Parathyroid adenoma (tissue), 2 donors: ENCODE data around the gene MUC4.
"Not testable (repeated sequence)": the region's sequence is repeated elsewhere in the genome, so short reads cannot be mapped to it uniquely, and the experiment has no call there.

Experiments
- H2AFZ ChIP-seq: fragments of 300-600 bp; sonication (generic); one replicate; pipeline ENCODE4 v1.7.0; 2017; ENCODE audit warnings: antibody characterized with exemption, mild to moderate bottlenecking
- H3K27ac ChIP-seq: fragments of 300-600 bp; sonication (generic); one replicate; pipeline ENCODE4 v1.7.0; 2017
- H3K27me3 ChIP-seq: fragments of 300-600 bp; sonication (generic); one replicate; pipeline ENCODE4 v1.7.0; 2017; ENCODE audit warnings: low read length; ENCODE audit not compliant: control insufficient read depth, insufficient read depth
- H3K36me3 ChIP-seq: fragments of 300-600 bp; sonication (generic); one replicate; pipeline ENCODE4 v1.7.0; 2017; ENCODE audit warnings: low read length; ENCODE audit not compliant: control insufficient read depth, insufficient read depth
- H3K4me1 ChIP-seq: fragments of 300-600 bp; sonication (generic); one replicate; pipeline ENCODE4 v1.7.0; 2017; ENCODE audit warnings: control low read depth
- H3K4me2 ChIP-seq: fragments of 300-600 bp; sonication (generic); one replicate; pipeline ENCODE4 v1.7.0; 2017; ENCODE audit warnings: low read length
- H3K4me3 ChIP-seq: fragments of 300-600 bp; sonication (generic); one replicate; pipeline ENCODE4 v1.7.0; 2017; ENCODE audit warnings: low read depth, low read length
- H3K79me2 ChIP-seq: fragments of 300-600 bp; sonication (generic); one replicate; pipeline ENCODE4 v1.7.0; 2017; ENCODE audit warnings: control low read depth
- H3K9ac ChIP-seq: fragments of 300-600 bp; sonication (generic); one replicate; pipeline ENCODE4 v1.7.0; 2017; ENCODE audit warnings: mild to moderate bottlenecking
- H3K9me3 ChIP-seq: fragments of 300-600 bp; sonication (generic); one replicate; pipeline ENCODE4 v1.7.0; 2017; ENCODE audit warnings: low read length; ENCODE audit not compliant: control insufficient read depth
- TF ChIP-seq, protein P1 (sequence below): fragments of 300-600 bp; sonication (generic); IDR thresholded peaks from one replicate; pipeline ENCODE4 v1.7.0; 2017; ENCODE audit warnings: antibody characterized with exemption, mild to moderate bottlenecking
- donor health status: primary hyperparathyroidism.

MUC4 gene

DNA sequence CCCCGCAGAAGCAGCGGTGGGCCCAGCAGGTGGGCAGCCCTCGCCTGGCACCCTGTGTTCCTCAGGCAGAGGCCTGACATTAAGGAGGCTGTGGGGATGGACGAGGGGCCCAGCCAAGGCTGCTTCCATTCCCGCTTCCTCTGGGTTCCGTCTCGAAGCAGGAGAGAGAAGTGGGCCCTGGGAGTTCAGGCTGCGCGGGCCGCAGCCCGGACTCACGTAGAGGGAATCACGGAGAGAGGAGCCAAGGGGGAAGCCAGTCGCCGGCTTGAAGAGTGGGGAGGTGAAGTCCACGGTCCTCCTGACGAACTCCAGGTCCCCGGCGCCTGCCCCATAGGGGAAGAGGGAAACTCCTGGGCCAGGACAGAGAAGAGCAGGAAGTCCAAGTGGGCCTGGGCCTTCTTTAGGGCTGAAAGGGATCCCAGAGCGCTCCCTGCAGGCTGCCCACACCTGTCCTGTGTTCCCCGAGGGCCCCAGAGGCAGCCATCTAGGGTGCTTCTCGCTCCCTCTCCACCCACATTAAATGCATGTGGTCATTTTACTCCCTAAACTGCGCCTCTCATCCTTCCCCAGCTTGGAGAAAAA lies 37.7 kb downstream of the MUC4 start:
- no peak overlapping the region for H3K4me3 ChIP-seq
- no peaks in the 10 kb centered on the region for H3K79me2 ChIP-seq
- H3K9me3 ChIP-seq = no peaks in the 10 kb centered on the region
- H3K27me3 ChIP-seq = no peaks in the 10 kb centered on the region
- TF ChIP-seq, protein P1, sequence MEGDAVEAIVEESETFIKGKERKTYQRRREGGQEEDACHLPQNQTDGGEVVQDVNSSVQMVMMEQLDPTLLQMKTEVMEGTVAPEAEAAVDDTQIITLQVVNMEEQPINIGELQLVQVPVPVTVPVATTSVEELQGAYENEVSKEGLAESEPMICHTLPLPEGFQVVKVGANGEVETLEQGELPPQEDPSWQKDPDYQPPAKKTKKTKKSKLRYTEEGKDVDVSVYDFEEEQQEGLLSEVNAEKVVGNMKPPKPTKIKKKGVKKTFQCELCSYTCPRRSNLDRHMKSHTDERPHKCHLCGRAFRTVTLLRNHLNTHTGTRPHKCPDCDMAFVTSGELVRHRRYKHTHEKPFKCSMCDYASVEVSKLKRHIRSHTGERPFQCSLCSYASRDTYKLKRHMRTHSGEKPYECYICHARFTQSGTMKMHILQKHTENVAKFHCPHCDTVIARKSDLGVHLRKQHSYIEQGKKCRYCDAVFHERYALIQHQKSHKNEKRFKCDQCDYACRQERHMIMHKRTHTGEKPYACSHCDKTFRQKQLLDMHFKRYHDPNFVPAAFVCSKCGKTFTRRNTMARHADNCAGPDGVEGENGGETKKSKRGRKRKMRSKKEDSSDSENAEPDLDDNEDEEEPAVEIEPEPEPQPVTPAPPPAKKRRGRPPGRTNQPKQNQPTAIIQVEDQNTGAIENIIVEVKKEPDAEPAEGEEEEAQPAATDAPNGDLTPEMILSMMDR = no peak
- no peak overlapping the region for H3K4me2 ChIP-seq
- no peaks in the 10 kb centered on the region for H3K36me3 ChIP-seq
- H3K9ac ChIP-seq = no peak overlapping the region
- no peak overlapping the region for H2AFZ ChIP-seq
- no peaks in the 10 kb centered on the region for H3K4me1 ChIP-seq
- H3K27ac ChIP-seq = no peak overlapping the region

DNA sequence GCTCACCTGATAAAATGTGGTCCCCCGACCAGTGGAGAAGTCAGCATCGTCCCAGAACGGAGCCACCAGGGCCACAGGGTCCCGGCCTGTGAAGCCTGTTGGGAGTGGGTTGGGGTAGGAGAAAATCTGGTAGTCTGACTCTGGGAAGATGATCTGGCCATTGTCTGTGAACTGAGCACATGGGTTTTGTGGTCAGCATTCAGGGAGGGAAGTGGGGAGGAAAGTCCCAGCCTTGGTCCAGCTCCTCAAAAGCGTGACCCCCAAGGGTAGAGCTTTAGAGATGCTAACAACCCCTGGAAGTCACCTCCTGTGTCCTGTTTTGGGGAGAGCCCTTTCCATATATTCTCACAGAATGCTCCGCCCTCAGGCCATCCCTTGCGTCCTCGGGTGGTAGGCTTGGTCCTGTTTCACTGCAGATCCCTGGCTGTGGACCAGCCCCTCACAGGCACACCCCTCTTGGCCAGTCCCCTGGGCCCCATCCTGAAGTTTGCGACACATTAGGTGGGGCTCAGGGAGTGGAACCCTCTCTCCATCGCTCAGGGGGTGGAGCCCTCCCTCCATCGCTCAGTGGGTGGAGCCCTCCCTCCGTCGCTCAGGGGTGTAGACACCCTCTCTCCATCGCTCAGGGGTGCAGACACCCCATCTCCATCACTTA lies 40.0 kb downstream of the MUC4 start:
- no peak overlapping the region for H2AFZ ChIP-seq
- no peaks in the 10 kb centered on the region for H3K27me3 ChIP-seq
- H3K27ac ChIP-seq = no peak overlapping the region
- no peak overlapping the region for H3K4me2 ChIP-seq
- no peaks in the 10 kb centered on the region for H3K4me1 ChIP-seq
- TF ChIP-seq, protein P1 = no peak
- no peak overlapping the region for H3K9ac ChIP-seq
- no peaks in the 10 kb centered on the region for H3K9me3 ChIP-seq
- H3K36me3 ChIP-seq = no peaks in the 10 kb centered on the region
- H3K4me3 ChIP-seq = no peak overlapping the region
- no peaks in the 10 kb centered on the region for H3K79me2 ChIP-seq

DNA sequence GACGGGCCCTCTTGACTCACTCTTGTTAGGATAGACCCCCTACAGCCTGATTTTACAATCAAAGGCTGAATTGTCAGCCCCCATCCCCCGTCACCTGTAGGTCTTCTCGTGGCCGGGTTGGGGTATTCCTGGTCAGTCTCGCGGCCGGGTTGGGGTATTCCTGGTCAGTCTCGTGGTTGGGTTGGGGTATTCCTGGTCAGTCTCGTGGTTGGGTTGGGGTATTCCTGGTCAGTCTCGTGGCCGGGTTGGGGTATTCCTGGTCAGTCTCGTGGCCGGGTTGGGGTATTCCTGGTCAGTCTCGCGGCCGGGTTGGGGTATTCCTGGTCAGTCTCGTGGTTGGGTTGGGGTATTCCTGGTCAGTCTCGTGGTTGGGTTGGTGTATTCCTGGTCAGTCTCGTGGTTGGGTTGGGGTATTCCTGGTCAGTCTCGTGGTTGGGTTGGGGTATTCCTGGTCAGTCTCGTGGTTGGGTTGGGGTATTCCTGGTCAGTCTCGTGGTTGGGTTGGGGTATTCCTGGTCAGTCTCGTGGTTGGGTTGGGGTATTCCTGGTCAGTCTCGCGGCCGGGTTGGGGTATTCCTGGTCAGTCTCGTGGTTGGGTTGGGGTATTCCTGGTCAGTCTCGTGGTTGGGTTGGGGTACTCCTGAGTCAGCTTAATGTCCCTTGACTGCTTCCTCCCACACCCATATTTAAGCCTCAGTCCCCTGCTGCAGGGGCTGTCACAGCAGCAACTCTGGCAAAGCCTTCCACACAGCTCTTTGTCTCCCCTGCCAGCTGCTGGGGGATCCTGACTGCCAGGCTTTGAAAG lies 40.7 kb downstream of the MUC4 start:
- not testable (repeated sequence) for H3K9me3 ChIP-seq, H3K27ac ChIP-seq, H3K36me3 ChIP-seq, H2AFZ ChIP-seq, H3K4me1 ChIP-seq, H3K27me3 ChIP-seq, H3K4me3 ChIP-seq, H3K4me2 ChIP-seq, H3K79me2 ChIP-seq, H3K9ac ChIP-seq

DNA sequence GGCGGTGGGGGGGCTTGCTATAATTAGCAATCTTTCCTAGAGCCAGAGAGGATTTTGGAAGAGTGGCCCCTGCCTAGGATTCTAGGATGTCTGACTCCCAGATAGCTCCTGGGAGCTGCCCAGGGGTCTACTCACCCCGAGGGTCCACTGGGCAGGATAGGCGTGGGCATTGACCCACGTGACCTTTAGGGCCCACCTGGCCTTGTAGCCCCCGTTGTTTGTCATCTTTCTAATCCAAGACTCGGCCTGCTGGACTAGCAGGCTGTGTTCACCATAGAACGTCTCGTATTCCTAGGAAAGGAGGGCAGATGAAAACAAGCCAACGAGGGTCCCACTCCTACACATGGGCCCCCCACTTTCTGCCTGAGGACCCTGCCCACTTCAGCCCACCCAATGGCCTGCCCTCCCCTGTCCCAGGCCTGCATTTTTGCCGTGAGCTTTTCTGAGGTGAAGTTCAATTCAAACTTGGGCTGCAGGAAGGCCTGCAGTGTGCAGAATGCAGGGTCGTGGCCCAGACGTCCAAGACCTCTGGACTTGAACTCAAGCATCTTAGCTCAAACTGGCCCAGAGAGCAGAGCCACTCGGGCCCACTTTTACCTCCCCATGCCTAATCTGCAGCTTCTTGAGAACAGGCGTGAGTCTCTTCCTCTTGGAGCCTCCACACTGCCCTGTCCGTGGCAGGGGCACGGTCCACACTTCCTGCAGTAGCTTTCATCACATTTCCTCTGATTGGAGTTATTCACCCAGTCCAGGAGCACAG lies 41.5 kb downstream of the MUC4 start:
- Histone ChIP-seq H2AFZ (no peak overlapping the region), H3K27me3 (no peaks in the 10 kb centered on the region), H3K27ac (no peak overlapping the region), H3K9me3 (no peaks in the 10 kb centered on the region), H3K4me1 (no peaks in the 10 kb centered on the region), H3K4me2 (no peak overlapping the region), H3K4me3 (no peak overlapping the region), H3K79me2 (no peaks in the 10 kb centered on the region), H3K36me3 (no peaks in the 10 kb centered on the region), H3K9ac (no peak overlapping the region)
- TF ChIP-seq, protein P1 = no peak

DNA sequence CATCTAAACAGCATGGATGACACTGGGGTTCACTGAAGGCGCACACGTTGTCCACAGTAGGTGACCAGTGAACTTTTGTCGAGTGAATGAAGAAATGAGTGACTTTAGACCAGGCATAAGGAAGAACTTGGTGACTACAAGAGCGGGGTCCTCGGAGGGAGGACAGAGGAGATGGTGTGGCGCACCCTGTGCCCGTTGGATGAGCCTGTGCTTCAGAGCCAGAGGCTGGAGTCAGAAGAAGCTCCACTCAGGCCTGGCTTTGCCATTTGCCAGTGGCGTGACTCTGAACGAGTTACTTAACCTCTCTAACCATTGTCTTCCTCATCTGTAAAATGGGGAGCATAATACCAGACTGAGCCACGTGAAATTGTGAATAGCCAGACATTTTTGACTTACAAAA lies 42.2 kb downstream of the MUC4 start:
- Histone ChIP-seq H3K9ac (no peak overlapping the region), H3K4me1 (no peaks in the 10 kb centered on the region), H3K4me2 (no peak overlapping the region), H3K27ac (no peak overlapping the region), H2AFZ (no peak overlapping the region), H3K27me3 (no peaks in the 10 kb centered on the region), H3K79me2 (no peaks in the 10 kb centered on the region), H3K4me3 (no peak overlapping the region), H3K9me3 (no peaks in the 10 kb centered on the region), H3K36me3 (no peaks in the 10 kb centered on the region)
- TF ChIP-seq, protein P1 = no peak
